HG03025 (cell line): ENCODE data around the gene PEMT.
"Not testable (repeated sequence)": the region's sequence is repeated elsewhere in the genome, so short reads cannot be mapped to it uniquely, and the experiment has no call there.

Experiments used
- ATAC-seq: cut with Tn5 transposase; IDR thresholded peaks from one replicate; pipeline ENCODE4 v1.9.1; 2021; ENCODE audit warnings: mild to moderate bottlenecking, moderate library complexity; ENCODE audit not compliant: unreplicated experiment, low FRiP score

Gene PEMT

DNA sequence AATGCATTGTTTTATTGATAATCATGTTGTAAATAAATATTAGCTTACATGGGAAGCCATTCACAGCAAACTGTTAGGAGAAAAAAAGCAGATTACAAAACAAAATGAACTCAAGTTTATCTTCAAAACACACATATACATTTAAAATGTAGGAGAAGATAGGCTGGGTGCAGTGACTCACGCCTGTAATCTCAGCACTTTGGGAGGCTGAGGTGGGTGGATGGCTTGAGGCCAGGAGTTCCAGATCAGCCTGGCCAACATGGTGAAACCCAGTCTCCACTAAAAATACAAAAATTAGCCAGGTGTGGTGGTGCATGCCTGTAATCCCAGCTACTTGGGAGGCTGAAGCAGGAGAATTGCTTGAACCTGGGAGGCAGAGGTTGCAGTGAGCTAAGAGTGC, 125.6 kb downstream of the PEMT start:
- not testable (repeated sequence) for ATAC-seq

DNA sequence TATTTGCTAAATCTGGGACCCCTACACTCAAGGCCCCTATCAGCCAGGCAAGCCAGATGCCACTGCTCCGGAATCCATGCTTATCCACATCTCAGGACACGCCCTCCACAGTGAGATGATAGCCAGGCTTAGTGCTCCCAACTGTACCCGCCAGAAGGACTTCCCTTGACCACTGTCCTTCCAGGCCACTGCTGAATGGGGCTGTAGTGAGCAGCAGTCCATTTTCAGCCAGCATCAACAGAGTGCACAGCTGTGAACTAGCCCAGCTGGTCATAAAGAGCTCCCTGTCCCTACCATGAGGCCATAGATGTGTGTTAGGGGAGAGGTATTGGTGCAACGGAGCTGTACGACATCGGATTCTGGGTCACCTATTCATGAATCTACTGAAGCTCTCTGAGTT, 127.7 kb downstream of the PEMT start:
- no peak for ATAC-seq

DNA sequence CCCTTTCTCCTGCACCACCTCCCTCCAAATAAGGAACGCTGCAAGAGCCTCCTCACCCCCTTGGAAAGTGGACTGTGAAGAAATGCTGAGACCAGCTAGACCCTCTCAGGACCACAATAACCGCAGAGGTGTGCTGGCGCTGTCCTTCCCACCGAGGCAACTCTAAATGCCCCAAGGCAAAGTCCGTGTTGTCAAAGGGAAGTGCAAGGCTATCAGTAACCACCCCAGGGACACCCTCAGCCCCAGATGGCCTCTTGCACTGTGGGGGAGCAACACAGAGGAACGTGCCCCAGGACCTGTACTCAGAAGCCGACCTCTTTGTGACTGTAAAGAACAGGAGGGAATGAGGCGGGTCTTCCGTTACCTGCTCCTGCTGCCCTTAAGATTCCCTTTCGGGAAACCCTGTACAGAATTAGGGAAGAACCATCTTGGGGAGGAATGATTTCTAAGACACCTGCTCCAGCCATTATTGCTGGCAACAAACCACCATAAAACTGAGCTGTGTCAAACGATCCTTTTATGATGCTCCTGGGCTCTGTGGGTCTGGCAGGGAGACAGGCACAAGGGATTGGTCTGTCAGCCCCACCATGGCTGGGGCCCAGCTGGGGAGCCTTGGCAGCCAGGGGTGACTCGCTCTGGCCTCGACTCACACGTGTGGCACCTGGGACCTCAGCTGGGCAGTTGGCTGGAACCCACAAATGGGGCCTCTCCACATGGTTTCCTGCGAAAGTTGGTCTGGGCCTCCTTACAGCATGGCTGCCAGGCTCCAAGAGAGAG, 129.3 kb downstream of the PEMT start:
- no peak for ATAC-seq

DNA sequence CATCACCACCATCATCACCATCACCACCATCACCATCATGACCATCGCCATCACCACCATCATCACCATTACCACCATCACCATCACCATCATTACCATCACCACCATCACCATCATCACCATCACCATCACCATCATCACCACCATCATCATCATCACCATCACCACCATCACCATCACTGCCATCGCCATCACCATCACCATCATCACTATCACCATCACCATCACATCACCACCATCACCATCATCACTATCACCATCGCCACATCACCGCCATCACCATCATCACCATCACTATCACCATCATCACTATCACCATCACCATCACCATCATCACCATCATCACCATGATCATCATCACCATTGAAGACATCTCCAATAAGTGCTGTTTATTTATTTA, 131.5 kb downstream of the PEMT start:
- ATAC-seq = no peak

DNA sequence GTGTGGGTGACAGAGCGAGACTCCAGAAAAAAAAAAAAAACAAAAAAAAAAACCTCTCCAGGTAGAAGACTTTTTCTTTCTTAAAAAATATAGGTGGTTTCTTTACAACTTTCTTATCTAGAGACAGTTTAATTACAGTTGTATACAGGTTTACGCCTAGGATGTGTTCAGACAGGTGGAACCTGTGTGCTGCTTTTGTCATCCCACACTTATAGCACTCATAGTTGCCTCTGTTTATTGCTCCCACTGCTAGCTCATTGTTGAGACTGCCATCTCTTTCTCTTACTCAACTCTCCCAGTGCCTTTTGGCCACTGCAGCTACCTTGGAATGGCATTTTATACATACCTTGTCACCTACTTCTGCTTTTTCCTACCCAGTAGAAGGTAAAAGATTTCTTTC, 133.8 kb downstream of the PEMT start:
- no peak for ATAC-seq

DNA sequence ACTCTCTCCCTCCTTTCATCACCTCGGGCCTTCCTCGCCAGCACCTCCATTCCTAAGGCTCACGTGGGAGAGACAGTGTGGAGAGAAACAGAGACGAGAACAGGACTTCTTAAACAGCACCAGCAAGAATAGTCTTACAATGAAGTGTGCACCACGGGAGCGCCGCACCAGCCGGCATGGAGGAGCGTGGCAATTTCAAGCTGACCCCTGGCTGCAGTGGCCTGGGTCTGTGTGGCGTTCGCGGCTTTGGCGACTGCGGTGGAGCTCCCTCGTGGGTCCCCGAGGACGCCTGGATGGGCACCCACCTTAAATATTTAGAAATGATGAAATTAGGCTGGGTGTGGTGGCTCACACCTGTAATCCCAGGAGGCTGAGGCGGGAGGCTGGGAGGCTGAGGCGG, 135.3 kb downstream of the PEMT start:
- ATAC-seq = no peak
